Measurements from ENCODE around the gene ADSS2.

The ADSS2 gene

DNA sequence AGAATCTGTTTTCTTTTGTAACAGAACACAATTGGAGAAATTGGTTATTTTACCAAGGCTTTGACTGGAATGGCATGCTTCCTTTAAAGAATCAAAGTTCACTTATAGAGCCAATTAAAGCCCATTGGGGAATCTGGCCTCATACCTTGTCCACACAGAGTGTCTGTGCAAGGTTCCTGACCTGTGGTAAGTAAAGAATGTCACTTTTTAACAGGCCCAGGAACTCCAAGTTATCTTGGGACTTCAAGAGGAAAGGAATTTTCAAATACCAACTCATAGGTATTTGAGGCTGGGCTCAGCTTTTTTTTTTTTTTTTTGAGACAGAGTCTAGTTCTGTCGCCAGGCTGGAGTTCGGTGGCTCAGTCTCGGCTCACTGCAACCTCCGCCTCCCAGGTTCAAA, 7.1 kb upstream of the ADSS2 start:
- no peaks in the 10 kb centered on the region for H3K4me1 ChIP-seq (ENCODE audit: insufficient read depth, low read length, poor library complexity, severe bottlenecking)

DNA sequence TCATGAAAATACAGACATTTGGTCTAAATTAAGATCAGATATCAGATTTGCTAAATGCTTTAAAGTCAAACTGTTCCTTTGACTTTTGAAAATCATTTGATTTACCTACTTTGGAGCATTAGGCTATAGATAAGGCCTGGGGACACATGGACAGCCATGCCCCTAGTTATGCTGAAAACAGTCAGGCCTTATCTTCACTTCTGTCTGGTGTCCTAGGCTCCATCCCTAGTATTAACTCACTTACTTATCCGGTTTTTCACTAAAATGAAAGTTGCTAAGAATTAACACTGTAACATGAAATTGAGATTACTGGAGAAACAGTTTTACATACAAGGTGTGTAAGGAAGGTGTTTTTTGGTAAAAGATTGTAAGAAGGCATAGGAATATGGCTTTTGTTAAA, 4.9 kb upstream of the ADSS2 start:
- Histone ChIP-seq H3K9me2 (replicated peaks; ENCODE audit: low read depth, low read length) (no peaks in the 10 kb centered on the region), H3K36me3 (ENCODE audit: insufficient read depth, low read length) (no peaks in the 10 kb centered on the region), H3K9ac (ENCODE audit: low read depth, low read length, poor library complexity, severe bottlenecking) (no peak overlapping the region), H2AFZ (ENCODE audit: low read length) (no peak overlapping the region), H3K79me2 (ENCODE audit: insufficient read depth, low read length) (peaks cover under 1% of the 10 kb centered on the region; the same call in 1 of the 2 replicates), H3K4me2 (ENCODE audit: low read depth, low read length, poor library complexity, severe bottlenecking) (no peak overlapping the region), H3F3A (ENCODE audit: low read depth) (no peaks in the 10 kb centered on the region), H3K27me3 (ENCODE audit: insufficient read depth, low read length, poor library complexity, severe bottlenecking) (no peaks in the 10 kb centered on the region), H3K4me3 (ENCODE audit: low read length, poor library complexity, severe bottlenecking) (no peak overlapping the region), H3K9me3 (ENCODE audit: insufficient read depth, low read depth, low read length) (no peaks in the 10 kb centered on the region; the same call in 1 of the 2 replicates), H3K4me1 (ENCODE audit: insufficient read depth, low read length, poor library complexity, severe bottlenecking) (peaks cover 7% of the 10 kb centered on the region), H4K20me1 (ENCODE audit: insufficient read depth, low read length, poor library complexity, severe bottlenecking) (no peaks in the 10 kb centered on the region)
- no peak for TF ChIP-seq EZH2phosphoT487 (IDR thresholded peaks at IDR 0.05; ENCODE audit: borderline replicate concordance)
- TF ChIP-seq, protein P1, sequence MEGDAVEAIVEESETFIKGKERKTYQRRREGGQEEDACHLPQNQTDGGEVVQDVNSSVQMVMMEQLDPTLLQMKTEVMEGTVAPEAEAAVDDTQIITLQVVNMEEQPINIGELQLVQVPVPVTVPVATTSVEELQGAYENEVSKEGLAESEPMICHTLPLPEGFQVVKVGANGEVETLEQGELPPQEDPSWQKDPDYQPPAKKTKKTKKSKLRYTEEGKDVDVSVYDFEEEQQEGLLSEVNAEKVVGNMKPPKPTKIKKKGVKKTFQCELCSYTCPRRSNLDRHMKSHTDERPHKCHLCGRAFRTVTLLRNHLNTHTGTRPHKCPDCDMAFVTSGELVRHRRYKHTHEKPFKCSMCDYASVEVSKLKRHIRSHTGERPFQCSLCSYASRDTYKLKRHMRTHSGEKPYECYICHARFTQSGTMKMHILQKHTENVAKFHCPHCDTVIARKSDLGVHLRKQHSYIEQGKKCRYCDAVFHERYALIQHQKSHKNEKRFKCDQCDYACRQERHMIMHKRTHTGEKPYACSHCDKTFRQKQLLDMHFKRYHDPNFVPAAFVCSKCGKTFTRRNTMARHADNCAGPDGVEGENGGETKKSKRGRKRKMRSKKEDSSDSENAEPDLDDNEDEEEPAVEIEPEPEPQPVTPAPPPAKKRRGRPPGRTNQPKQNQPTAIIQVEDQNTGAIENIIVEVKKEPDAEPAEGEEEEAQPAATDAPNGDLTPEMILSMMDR (conservative IDR thresholded peaks at IDR 0.05; ENCODE audit: low read length): no peak

More for the DNA sequence above, 7.1 kb upstream of the ADSS2 start:
- Histone ChIP-seq H3K27me3 (ENCODE audit: insufficient read depth, low read length, poor library complexity, severe bottlenecking) (no peaks in the 10 kb centered on the region), H3F3A (ENCODE audit: low read depth) (no peaks in the 10 kb centered on the region), H3K4me3 (ENCODE audit: low read length, poor library complexity, severe bottlenecking) (no peak overlapping the region), H3K36me3 (ENCODE audit: insufficient read depth, low read length) (no peaks in the 10 kb centered on the region), H4K20me1 (ENCODE audit: insufficient read depth, low read length, poor library complexity, severe bottlenecking) (no peaks in the 10 kb centered on the region), H3K79me2 (ENCODE audit: insufficient read depth, low read length) (no peaks in the 10 kb centered on the region), H3K9ac (ENCODE audit: low read depth, low read length, poor library complexity, severe bottlenecking) (no peak overlapping the region), H3K4me2 (ENCODE audit: low read depth, low read length, poor library complexity, severe bottlenecking) (no peak overlapping the region), H3K9me3 (ENCODE audit: insufficient read depth, low read depth, low read length) (no peaks in the 10 kb centered on the region; the same call in 1 of the 2 replicates), H2AFZ (ENCODE audit: low read length) (no peak overlapping the region), H3K9me2 (replicated peaks; ENCODE audit: low read depth, low read length) (no peaks in the 10 kb centered on the region)
- TF ChIP-seq, protein P1 (conservative IDR thresholded peaks at IDR 0.05; ENCODE audit: low read length): no peak
- TF ChIP-seq EZH2phosphoT487 (IDR thresholded peaks at IDR 0.05; ENCODE audit: borderline replicate concordance): no peak

DNA sequence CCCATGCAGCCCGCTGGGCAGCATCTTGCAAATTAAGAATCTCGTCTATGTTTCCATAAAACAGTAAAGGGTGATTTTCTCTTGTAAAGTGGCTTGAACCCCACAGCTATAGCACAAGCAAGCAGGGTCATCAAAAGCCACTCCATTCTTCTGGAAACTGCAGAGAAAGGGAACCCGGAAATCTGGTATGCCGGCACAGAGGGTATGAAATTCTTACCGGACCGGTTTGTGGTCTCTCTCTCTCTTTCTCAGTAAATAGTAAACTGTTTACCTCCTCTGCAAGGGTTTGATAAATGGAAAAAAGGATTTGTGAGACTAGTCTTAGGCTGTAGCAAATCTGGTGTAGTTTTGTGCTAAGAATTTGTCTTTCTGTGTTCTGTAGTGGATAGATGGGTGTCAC, 2.7 kb upstream of the ADSS2 start:
- no peak overlapping the region for H3K4me2 ChIP-seq (ENCODE audit: low read depth, low read length, poor library complexity, severe bottlenecking)
- peaks cover 22% of the 10 kb centered on the region for H3K4me1 ChIP-seq (ENCODE audit: insufficient read depth, low read length, poor library complexity, severe bottlenecking)
- no peaks in the 10 kb centered on the region for H3K9me2 ChIP-seq (replicated peaks; ENCODE audit: low read depth, low read length)
- H4K20me1 ChIP-seq (ENCODE audit: insufficient read depth, low read length, poor library complexity, severe bottlenecking): peaks cover 14% of the 10 kb centered on the region
- no peaks in the 10 kb centered on the region for H3K9me3 ChIP-seq (ENCODE audit: insufficient read depth, low read depth, low read length)
- TF ChIP-seq EZH2phosphoT487 (IDR thresholded peaks at IDR 0.05; ENCODE audit: borderline replicate concordance): no peak
- TF ChIP-seq, protein P1 (conservative IDR thresholded peaks at IDR 0.05; ENCODE audit: low read length): no peak
- H3K36me3 ChIP-seq (ENCODE audit: insufficient read depth, low read length): no peaks in the 10 kb centered on the region
- H3K4me3 ChIP-seq (ENCODE audit: low read length, poor library complexity, severe bottlenecking): no peak overlapping the region
- no peak overlapping the region for H3K9ac ChIP-seq (ENCODE audit: low read depth, low read length, poor library complexity, severe bottlenecking)
- H3K27me3 ChIP-seq (ENCODE audit: insufficient read depth, low read length, poor library complexity, severe bottlenecking): no peaks in the 10 kb centered on the region
- H3K79me2 ChIP-seq (ENCODE audit: insufficient read depth, low read length): peaks cover 22% of the 10 kb centered on the region
- no peaks in the 10 kb centered on the region for H3F3A ChIP-seq (ENCODE audit: low read depth)
- H2AFZ ChIP-seq (ENCODE audit: low read length): no peak overlapping the region

Data from Loucy (cell line).